HUES6 (cell line): ENCODE results near the gene SMARCAL1.
A peak's percentile ranks its signal among the peaks of the same experiment; 100 is the strongest.

ENCODE experiments used
- H3K27ac ChIP-seq: 2 replicates; pipeline ENCODE4 v1.7.0; 2013; ENCODE audit warnings: low read depth, mild to moderate bottlenecking, low read length, inconsistent platforms
- H3K27me3 ChIP-seq: 2 replicates; pipeline ENCODE4 v1.6.1; 2013; ENCODE audit warnings: low read length; ENCODE audit not compliant: control insufficient read depth, insufficient read depth
- H3K36me3 ChIP-seq: 2 replicates; pipeline ENCODE4 v1.6.1; 2013; ENCODE audit warnings: low read length; ENCODE audit not compliant: control insufficient read depth, insufficient read depth
- H3K4me1 ChIP-seq: 2 replicates; pipeline ENCODE4 v1.6.1; 2013; ENCODE audit warnings: low read length; ENCODE audit not compliant: control insufficient read depth, insufficient read depth
- H3K4me3 ChIP-seq: 2 replicates; pipeline ENCODE4 v1.5.1; 2013; ENCODE audit warnings: low read depth, low read length
- H3K9ac ChIP-seq: one replicate; pipeline ENCODE4 v1.6.1; 2013; ENCODE audit warnings: mild to moderate bottlenecking, low read length
- H3K9me3 ChIP-seq: 2 replicates; pipeline ENCODE4 v1.6.1; 2013; ENCODE audit warnings: low read depth, low read length; ENCODE audit not compliant: control insufficient read depth, insufficient read depth

The SMARCAL1 gene

DNA sequence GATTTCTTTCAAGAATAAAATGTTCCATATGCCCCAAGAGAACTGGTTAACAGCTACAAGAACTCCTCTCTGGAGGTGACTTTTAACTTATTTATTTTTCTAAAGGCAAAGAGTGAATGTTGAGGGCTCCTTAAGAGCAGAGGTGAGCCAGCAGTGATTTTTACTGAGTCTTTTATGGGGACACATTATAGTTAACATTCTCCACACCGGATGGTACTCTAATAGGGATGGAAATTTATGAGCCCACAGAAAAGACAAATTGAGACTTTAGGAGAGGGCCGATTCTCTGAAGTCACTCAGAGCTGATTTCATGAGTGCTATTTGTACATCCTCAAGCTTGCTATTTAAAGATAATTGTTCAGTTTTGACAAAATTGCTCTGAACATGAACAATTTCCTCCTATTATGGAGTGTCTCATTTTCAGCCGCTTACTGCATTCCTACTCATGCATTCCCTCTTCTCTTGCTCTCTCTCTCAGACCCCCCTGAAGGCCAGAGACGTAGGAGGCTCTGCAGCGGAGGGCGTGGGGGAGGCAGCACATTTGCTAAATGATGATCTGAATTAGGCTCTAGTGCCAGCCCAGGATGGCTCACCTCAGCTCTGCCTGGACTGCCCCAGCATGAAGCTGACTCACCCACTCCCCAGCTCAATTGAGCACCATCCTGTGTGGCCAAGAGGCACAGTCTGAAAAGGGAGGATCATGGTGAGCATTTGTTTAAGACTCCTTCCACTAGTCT lies 80.5 kb downstream of the SMARCAL1 start:
- no peak overlapping the region for H3K9ac ChIP-seq

GRCh38 chr2:216493334-216493685 lies 81.0 kb downstream of the SMARCAL1 start:
- Histone ChIP-seq H3K27ac (no peak overlapping the region), H3K9me3 (no peaks in the 10 kb centered on the region), H3K4me3 (no peak overlapping the region), H3K27me3 (no peaks in the 10 kb centered on the region), H3K4me1 (peaks cover 21% of the 10 kb centered on the region; the same call in 1 of the 2 replicates), H3K36me3 (no peaks in the 10 kb centered on the region), H3K9ac (no peak overlapping the region)

More for the DNA sequence above, 80.5 kb downstream of the SMARCAL1 start:
- Histone ChIP-seq H3K9me3 (no peaks in the 10 kb centered on the region), H3K27me3 (no peaks in the 10 kb centered on the region), H3K4me1 (peaks cover 17% of the 10 kb centered on the region; the same call in 1 of the 2 replicates), H3K36me3 (no peaks in the 10 kb centered on the region), H3K27ac (no peak overlapping the region), H3K4me3 (no peak overlapping the region)

- H3K4me1 ChIP-seq = peaks cover 28% of the 10 kb centered on the region
- H3K27ac ChIP-seq = no peak overlapping the region
- no peak overlapping the region for H3K9ac ChIP-seq
- H3K4me3 ChIP-seq = no peak overlapping the region
- no peaks in the 10 kb centered on the region for H3K9me3 ChIP-seq
- H3K27me3 ChIP-seq = no peaks in the 10 kb centered on the region
- peaks cover 18% of the 10 kb centered on the region for H3K36me3 ChIP-seq
These were observed 83.4 kb downstream of the SMARCAL1 start for GRCh38 chr2:216495656-216496055.

GRCh38 chr2:216497382-216498069 lies 85.2 kb downstream of the SMARCAL1 start:
- H3K4me3 ChIP-seq = peak overlapping the region; percentile 80
- H3K9ac ChIP-seq = peak overlapping the region; percentile 80
- H3K4me1 ChIP-seq = peaks cover 20% of the 10 kb centered on the region
- H3K9me3 ChIP-seq = no peaks in the 10 kb centered on the region
- H3K27me3 ChIP-seq = no peaks in the 10 kb centered on the region
- 0 out of 2 replicates have a peak overlapping the region, but pooled peaks have one; percentile 63 for H3K27ac ChIP-seq
- H3K36me3 ChIP-seq = peaks cover 37% of the 10 kb centered on the region

DNA sequence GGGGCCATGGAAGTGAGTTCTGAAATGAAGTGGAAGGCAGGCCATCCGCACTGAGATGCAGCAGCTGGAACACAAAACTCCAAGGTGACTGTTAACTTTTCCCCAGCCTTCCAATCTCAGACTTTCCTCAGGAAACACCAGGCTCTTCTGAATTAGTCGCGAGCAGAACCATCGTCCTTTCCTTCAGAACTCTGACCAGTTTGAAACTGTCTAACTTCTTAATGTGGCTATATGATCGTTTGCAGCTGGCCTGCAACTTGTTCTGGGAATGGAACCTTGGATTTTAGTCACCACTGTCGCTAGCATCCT lies 85.7 kb downstream of the SMARCAL1 start:
- H3K4me3 ChIP-seq = peak overlapping the region; percentile 80
- peak overlapping the region; percentile 80 for H3K9ac ChIP-seq
- H3K36me3 ChIP-seq = peaks cover 42% of the 10 kb centered on the region
- H3K9me3 ChIP-seq = no peaks in the 10 kb centered on the region
- H3K27me3 ChIP-seq = no peaks in the 10 kb centered on the region
- H3K4me1 ChIP-seq = peaks cover 16% of the 10 kb centered on the region
- H3K27ac ChIP-seq = peak overlapping the region; percentile 63; the same call in 1 of the 2 replicates

GRCh38 chr2:216498379-216499352 lies 86.4 kb downstream of the SMARCAL1 start, which contains the start of gene RPL37A:
Gene RPL37A, plus strand, starts transcription at chr2:216498844. Its CDS starts 31 bp downstream, at chr2:216498875.
- peak within 1 kb of the TSS; percentile 95 for H3K27ac ChIP-seq

GRCh38 chr2:216499641-216500218 lies 87.4 kb downstream of the SMARCAL1 start:
- H3K27ac ChIP-seq = peak overlapping the region; percentile 95; the same call in 1 of the 2 replicates
- peak overlapping the region; percentile 96 for H3K9ac ChIP-seq
- H3K36me3 ChIP-seq = peaks cover 59% of the 10 kb centered on the region
- H3K4me1 ChIP-seq = peaks cover 12% of the 10 kb centered on the region
- H3K9me3 ChIP-seq = no peaks in the 10 kb centered on the region
- H3K27me3 ChIP-seq = no peaks in the 10 kb centered on the region
- H3K4me3 ChIP-seq = peak overlapping the region; percentile 80

More at GRCh38 chr2:216498379-216499352, 86.4 kb downstream of the SMARCAL1 start, which contains the start of gene RPL37A:
- Histone ChIP-seq H3K27me3 (no peaks in the 10 kb centered on the region), H3K9ac (peak within 1 kb of the TSS; percentile 96), H3K36me3 (peaks cover 48% of the 10 kb centered on the region), H3K4me1 (peaks cover 12% of the 10 kb centered on the region), H3K4me3 (peak within 1 kb of the TSS; percentile 80), H3K9me3 (no peaks in the 10 kb centered on the region)

- 0 out of 2 replicates have a peak overlapping the region, but pooled peaks have one; percentile 21 for H3K27ac ChIP-seq
- H3K9me3 ChIP-seq = no peaks in the 10 kb centered on the region
- H3K4me1 ChIP-seq = peaks cover 12% of the 10 kb centered on the region
- peak overlapping the region; percentile 80 for H3K4me3 ChIP-seq
- H3K36me3 ChIP-seq = peaks cover 67% of the 10 kb centered on the region
- H3K9ac ChIP-seq = peak overlapping the region; percentile 96
- H3K27me3 ChIP-seq = no peaks in the 10 kb centered on the region
These were observed 88.3 kb downstream of the SMARCAL1 start for GRCh38 chr2:216500572-216500971.

DNA sequence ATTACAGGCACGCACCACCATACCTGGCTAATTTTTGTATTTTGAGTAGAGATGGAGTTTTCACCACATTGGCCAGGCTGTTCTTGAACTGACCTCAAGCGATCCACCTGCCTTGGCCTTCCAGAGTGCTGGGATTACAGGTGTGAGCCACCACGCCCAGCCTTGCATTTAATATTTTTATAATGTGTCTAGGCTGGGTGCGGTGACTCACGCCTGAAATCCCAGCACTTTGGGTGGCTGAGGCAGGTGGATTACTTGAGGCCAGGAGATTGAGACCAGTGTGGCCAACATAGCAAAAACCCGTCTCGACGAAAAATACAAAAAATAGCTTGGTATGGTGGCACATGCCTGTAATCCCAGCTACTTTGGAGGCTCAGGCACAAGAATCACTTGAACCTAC lies 89.6 kb downstream of the SMARCAL1 start:
- Histone ChIP-seq H3K27me3 (no peaks in the 10 kb centered on the region), H3K36me3 (peaks cover 79% of the 10 kb centered on the region), H3K9me3 (no peaks in the 10 kb centered on the region), H3K4me3 (no peak overlapping the region), H3K27ac (no peak overlapping the region), H3K9ac (no peak overlapping the region), H3K4me1 (peaks cover 12% of the 10 kb centered on the region)

- no peaks in the 10 kb centered on the region for H3K9me3 ChIP-seq
- peaks cover 12% of the 10 kb centered on the region for H3K4me1 ChIP-seq
- H3K4me3 ChIP-seq = no peak overlapping the region
- H3K27ac ChIP-seq = no peak overlapping the region
- H3K27me3 ChIP-seq = no peaks in the 10 kb centered on the region
- H3K9ac ChIP-seq = no peak overlapping the region
- peaks cover 84% of the 10 kb centered on the region for H3K36me3 ChIP-seq
These were observed 90.3 kb downstream of the SMARCAL1 start for GRCh38 chr2:216502381-216503158.
